Activated CD8-positive, alpha-beta memory T cell treated with anti-CD3 and anti-CD28 coated beads, Interleukin-2, amount 50 U/mL, for 1 hour (primary cell): ENCODE data around the gene SECISBP2L.
"Not testable (repeated sequence)": the region's sequence is repeated elsewhere in the genome, so short reads cannot be mapped to it uniquely, and the experiment has no call there.

ENCODE experiments used
- DNase-seq: peaks from one replicate; pipeline ENCODE4 v3.0.0-alpha.2; 2020; ENCODE audit errors: extremely low read depth

SECISBP2L gene, protein sequence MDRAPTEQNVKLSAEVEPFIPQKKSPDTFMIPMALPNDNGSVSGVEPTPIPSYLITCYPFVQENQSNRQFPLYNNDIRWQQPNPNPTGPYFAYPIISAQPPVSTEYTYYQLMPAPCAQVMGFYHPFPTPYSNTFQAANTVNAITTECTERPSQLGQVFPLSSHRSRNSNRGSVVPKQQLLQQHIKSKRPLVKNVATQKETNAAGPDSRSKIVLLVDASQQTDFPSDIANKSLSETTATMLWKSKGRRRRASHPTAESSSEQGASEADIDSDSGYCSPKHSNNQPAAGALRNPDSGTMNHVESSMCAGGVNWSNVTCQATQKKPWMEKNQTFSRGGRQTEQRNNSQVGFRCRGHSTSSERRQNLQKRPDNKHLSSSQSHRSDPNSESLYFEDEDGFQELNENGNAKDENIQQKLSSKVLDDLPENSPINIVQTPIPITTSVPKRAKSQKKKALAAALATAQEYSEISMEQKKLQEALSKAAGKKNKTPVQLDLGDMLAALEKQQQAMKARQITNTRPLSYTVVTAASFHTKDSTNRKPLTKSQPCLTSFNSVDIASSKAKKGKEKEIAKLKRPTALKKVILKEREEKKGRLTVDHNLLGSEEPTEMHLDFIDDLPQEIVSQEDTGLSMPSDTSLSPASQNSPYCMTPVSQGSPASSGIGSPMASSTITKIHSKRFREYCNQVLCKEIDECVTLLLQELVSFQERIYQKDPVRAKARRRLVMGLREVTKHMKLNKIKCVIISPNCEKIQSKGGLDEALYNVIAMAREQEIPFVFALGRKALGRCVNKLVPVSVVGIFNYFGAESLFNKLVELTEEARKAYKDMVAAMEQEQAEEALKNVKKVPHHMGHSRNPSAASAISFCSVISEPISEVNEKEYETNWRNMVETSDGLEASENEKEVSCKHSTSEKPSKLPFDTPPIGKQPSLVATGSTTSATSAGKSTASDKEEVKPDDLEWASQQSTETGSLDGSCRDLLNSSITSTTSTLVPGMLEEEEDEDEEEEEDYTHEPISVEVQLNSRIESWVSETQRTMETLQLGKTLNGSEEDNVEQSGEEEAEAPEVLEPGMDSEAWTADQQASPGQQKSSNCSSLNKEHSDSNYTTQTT

DNA sequence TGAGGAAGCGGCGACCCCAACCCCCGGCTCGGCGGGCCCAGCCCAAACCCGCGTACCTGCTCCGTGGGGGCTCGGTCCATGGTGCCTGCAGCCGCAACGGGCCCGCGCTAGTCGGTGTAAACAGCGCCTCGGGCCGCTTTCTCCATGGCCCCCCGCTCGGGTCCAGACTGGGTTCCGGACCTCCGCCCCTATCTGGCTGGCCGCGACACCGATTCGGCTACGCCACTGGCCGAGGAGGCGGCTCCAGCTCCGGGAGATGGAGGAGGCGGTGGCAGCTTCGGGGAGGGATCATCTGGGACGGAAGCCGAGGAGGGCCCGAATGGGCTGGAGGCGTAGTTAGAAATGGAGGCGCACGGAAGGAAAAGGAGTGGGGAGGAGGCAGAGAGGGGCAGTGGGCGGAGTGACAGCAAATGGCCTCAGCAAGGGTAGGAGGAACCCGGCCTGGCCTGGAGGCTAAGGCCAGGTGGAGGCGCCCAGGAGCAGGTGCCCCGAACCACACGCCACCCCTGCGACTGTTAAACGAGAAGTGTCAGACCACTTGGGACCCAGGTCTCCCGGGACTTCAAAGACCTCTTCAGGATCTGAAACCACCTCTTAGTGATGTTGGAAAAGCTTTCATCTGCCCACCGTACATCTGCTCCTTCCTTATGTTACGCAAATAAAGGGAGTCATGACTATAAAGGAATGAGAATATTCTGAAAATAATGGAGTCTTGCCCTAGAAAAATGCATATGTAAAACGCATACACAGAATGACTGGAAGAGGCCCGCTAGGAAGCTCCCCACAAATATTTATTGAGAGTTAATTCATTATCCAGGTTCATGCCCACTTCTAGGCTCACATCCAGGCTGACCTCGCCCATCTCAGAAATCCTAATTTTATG, at the start of gene SECISBP2L:
TSS of gene SECISBP2L (minus strand) at position 227 of the 883 bp plus-strand sequence. CDS start at position 80, 147 bp downstream.
- DNase-seq = peak; percentile 68

DNA sequence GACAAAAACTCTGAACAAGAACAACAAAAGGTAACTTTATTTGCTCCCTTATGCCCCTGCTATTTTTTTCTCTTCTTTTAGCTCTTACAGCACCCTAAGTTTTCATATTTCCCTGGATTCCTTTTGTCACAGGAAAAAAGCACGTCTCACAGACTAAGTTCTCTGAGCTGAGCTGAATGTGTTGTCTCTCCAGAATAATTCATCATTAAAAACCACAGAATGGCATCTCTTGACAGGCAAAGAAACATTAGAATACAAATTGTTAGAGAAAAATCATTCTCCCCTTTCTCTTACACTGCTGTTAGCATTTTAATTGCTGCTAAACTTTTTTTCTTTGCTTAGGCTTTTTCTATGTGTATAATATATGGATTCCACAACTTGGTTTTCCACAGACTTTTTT, 48.7 kb upstream of the SECISBP2L start:
- no peak for DNase-seq

DNA sequence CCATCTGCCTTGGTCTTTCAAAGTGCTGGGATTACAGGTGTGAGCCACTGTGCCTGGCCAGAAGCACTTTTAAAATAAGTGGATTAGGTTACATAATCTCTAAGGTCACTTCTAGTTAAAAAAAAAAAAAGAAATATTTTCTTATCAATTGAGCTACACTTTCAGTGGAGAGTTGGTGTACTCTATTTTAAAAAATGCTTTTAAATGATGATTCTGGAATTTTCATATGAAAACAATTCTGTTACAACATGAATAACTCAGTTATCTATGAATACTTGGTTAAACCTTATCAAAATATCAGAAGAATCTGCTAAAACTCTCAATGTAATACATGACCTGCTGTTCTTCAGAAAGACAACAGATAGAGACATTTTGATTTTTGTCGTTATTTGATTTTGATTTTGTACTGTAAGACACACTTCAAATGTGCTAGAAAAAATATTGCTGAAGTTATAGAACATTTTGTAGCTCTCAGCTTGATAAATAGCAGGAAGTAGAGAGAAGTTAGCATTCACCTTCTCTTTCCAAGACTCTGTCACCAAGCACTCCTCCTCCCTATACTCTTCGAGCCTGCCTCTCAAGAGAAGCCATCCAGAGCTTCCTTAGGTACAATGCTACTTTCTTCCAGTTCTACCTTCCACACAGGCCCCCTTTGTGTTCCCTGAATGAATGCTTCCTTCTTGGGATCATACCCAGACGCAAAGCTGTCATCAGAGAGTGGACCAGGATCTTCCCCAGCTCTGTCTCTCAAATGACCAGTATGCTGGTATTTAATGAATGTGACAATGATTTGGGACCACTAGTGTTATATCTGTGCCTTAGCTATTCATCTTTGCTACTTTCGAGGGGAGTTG, 47.2 kb upstream of the SECISBP2L start:
- DNase-seq = no peak

DNA sequence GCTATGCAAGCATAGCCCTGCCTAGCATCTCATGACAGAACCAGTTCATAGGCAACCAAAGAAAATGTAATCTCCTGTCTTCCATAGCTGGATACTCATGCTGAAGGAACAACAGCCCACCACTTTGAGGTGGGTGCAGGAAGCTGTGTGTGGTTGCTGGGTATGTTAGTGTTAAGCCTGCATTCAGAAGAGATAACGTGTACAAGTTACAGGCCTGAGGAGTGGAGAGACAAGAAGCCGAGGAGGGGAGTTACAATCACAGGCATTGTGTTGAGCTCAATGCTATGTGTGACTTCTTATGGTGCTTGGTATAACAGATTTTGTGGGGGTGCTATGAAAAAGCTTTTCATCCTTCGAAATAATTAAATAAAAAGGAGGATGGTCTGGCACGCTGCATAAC, 42.8 kb upstream of the SECISBP2L start:
- no peak for DNase-seq

DNA sequence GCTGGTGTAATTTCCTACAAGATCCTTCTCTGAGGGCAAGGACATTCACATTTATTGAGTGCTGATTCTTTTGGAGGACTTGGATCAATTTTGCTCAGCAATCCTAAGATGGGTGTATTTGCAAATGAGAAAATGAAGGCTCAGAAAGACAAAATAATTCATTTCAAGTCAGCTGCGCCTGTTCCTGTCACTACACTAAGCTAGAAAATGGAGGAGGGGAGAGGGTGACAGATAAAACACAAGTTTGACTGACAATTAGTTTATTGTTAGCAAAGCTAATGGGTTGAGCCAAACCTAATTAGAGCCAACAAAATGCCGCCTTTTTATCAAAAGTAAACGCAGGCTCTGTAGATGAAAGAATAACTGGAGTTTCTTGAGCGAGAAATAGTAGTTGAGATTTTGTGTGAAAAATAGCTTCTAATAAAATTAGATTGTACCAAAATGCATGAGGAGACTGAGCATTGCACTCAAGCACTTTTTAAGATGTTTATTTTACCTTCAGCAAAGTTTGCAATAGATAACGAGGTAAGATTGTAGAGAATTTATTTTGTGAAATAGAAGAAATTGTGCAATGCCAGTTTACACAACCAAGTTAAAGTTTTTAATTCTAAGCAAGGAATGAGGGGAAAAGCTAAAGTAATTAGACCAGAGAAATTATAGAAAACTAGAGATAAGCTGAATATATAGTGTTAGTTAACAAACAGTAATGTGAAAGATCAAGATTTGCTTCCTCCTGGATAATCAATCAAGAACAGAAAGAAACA, 39.6 kb upstream of the SECISBP2L start:
- DNase-seq = no peak

DNA sequence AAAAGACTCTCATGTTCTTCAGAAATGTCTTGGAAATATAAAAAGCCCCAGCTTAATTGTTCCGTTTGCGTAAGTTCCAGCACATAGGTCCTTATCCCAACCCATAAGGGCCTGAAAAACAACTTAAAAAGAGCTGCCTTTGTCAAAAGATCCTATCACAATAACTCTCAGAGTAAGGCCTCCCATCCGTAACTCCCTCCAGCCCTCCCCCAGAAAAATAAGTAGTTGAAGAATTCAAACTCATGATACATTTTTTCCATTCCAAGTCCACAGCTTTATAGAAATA, 38.0 kb upstream of the SECISBP2L start:
- DNase-seq = no peak

DNA sequence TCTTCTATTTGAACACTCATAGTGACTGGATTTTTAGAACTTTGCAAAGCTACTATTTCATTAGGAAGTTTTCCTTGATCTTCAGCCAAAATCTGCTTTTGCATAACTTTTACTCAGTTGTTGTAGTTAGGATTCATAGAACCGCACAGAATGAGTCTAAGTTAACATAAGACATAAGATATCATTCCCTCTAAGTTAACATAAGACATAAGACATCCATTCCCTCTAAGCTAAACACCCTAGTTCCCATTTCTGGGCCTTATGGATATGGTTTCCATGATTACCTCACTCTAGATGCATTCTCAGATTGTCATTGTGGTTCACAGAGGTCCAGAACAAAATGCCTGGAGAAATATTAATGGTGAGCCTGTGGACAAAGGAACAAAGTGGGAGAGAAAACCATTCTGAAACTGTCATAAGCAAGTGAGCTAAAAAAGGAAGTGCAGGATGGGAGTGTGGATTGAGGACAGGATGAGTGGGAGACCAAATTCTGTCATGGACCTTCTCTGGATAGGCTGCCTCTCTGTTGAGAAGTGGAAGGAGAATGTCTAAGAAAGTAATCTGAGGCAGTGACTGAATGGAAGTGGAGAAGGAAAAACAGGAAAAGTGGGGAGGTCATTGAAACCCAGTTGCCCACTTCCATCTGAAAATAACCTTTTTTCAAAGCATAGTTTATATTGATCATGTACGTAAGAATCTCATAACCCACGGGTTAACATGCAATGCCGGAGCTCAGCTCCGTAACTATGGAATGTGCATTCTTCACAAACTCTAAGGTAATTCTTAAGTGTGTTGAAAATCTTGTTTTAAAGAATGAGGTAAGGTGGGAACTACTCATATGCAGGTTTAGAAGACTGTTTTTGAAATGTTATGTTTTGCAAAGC, 37.4 kb upstream of the SECISBP2L start:
- no peak for DNase-seq

DNA sequence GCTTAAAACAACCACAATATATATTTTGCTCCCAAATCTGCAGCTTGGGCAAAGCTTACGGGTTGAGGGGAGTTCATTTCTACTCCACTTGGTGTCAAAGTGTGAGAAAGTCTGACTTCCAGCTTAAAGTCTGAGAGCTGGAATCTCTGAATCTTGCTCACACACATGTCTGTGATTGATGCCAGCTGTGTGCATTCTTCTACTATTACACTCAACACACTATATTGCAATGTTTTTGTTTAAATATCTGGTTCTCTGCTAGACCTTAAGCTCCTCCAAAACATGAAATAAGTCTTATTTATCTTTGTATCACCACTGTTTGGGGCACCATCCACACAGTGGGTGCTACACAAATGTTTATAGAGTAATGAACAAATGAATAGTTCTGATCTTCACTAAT, 36.7 kb upstream of the SECISBP2L start:
- DNase-seq = no peak

DNA sequence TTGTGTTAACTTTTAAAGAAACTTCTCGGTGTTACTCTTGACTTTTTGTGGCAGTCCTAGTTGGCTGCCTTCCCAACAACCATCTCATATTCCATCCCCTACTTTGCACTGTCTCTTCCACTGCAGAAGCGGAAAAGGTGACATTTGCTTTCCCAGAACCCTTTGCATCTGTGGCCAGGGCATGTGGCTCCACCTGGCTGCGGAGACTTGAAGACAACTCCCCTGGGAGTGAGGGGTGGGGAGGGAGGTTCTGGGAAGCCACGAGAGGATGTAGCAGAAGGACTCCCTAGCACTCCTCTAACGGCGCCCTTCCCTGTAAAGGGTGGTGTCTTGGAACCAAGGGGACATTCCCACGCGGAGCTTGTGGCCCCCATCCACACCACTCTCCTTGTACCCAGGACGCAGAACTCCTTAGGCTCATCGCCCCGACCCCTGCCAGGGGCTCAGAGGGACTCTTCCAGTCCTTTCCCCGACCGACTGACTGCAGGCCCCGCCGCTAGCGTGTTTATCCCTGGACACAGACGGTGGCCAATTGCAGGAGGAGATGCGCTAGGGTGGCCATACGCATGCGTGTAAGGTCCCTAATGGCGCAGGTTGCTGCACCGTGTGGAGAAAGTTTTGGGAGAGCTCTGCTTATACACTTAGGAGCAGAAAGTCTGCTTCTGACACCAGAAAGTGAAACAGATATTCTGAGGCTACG, 33.2 kb upstream of the SECISBP2L start:
- DNase-seq = no peak

DNA sequence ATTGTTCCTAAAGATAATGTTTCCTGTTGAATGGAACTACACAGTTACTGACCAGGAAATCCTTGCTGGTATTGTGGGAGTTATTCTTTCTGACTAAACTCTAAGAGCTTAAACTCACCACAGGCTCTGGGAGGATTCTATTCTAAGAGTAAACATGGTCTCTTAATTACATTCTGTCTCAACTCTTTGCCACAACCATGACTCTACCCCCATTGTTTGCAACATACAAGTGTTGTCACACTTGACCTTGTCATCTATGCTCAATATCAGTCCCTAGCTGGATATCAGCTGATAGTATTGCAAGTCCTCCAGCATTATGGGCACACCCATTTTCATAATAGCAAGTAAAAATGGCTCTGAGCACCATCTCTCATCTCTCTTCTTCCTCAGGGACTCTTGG, 29.6 kb upstream of the SECISBP2L start:
- DNase-seq = no peak

DNA sequence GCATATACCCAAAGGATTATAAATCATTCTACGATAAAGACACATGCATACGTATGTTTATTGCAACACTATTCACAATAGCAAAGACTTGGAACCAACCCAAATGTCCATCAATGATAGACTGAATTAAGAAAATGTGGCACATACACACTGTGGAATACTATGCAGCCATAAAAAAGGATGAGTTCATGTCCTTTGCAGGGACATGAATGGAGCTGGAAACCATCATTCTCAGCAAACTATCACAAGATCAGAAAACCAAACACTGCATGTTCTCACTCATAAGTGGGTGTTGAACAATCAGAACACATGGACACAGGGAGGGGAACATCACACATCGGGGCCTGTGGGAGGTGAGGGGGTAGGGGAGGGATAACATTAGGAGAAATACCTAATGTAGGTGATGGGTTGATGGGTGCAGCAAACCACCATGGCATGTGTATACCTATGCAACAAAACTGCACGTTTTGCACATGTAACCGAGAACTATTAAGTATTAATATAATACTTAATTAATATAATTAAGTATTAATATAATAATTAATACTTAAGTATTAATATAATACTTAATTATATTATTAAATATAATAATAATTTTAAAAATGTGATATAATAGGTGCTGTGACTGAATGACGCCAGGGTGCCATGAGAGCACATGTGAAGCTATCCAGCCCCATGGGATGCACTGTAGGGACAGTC, 28.5 kb upstream of the SECISBP2L start:
- DNase-seq = not testable (repeated sequence)

DNA sequence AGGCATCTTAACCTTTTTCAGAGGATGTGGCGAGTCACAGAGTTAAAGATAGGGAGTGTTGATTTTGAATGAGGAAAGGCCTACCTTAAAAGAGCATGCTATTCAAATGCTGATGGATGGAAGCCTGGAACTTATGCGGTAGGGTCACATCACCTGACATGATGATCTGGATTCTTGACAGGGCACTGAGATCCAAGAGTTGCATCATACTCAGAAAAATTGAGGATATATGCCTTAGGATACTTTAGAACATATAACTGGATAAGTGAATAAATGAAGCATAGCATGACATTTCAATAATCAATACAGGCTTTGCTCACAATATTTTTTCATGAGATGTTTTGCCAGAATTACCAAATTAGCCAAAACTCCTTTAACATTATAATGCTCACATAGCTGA, 20.1 kb upstream of the SECISBP2L start:
- no peak for DNase-seq

DNA sequence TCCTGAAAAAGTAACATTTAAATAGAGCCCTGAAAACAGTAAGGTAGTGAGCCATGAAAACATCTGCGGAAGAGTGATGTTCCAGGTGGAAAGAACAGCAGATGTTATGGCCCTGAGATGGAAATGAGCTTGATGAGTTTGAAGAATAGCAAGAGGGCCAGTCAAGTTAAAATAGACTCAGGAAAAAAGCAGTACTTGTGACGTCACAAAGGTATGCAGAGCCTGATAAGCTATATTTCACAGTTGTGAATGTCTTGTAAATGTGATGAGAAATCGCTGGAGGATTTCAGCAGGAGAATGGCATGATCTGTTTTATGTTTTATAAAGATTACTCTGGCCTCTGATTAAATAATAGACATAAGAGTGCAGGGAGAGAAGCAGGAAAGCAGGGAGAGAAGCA, 18.6 kb upstream of the SECISBP2L start:
- no peak for DNase-seq

DNA sequence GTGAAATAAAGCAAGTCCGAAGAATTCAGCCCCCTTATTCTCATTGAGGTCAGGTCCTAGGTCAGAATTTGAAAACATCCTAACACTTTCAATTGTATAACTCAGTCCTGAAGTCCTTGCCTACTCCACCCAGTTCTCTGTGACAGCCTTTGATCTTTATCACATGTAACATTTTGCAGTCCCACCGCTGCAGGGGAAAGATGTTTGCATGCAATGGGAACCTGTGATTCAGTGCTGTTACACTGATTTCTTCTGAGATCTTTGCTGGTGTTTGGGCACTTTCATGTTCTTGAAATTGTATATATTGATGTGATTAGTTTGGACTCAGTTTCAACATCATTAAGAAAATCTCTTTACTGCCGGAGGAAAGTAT, 18.0 kb upstream of the SECISBP2L start:
- DNase-seq = no peak

DNA sequence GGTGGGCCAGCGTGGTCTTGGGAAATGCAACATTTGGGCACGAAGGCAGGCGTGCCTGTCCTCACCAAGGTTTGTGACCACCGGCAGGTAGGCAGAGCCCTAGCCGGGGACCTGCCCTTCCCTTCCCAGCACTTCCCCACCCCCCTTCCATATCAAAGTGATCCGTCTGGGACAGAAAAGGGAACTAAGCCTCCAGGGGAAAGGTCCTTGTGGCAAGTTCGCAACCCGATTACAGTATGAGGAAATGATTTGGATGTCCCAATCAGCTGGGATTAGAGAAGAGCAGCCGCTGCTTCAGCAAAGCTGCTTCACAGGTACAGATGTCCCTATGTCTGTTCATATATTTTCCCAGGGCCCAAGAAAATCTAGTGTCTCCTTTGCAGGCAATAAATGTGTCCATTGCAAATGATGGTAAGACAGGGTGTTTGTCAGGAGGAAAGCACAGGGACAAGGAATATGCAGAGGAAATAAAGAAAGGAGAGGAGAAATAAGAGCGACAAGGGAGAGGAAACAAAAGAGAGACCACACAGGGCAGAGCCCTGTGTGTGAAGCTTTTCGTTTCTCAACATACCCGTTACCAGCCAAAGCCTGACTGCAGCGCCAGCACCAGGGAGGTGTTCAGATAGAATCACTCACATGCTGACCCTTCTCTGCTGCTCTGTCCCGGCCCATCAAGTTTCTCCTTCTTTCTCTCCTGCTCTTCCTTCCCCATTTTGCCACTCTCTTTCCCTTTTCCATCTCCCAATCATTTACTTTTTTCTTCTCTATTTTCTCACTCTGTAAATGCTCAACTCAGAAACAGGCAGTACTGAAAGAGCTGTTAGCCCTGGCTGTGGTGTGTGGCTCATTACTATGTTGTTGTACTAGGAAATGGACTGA, 17.4 kb upstream of the SECISBP2L start:
- no peak for DNase-seq

DNA sequence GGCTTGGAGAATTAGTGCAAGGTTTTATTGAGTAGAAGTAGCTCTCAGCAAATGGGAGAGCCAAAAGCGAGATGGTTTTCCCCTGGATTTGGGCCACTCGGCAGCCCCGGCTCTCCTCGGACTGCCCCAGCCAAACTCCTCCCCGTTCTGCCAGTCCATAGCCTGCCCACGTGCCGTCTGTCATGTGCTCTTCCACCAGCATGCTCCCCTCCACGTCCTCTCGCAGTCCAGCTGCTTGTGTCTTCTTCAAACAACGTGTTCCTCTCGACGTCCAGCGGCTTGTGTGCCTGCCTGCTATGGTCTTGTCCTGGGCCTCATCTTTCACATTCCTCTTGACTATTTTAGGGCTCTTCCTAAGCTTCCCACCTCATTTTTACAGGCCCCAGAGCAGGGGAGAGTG, 16.7 kb upstream of the SECISBP2L start:
- DNase-seq = no peak
